ENCODE measurements around the gene LSAMP.

- no peak for TF ChIP-seq MAX (IDR thresholded peaks at IDR 0.05; ENCODE audit: low read depth)
- TF ChIP-seq SIN3A (IDR thresholded peaks at IDR 0.05; ENCODE audit: borderline replicate concordance, low read depth, low read length): no peak
- TF ChIP-seq GABPA (IDR thresholded peaks at IDR 0.05; ENCODE audit: low read depth): no peak
- TF ChIP-seq TAF1 (IDR thresholded peaks at IDR 0.05; ENCODE audit: borderline replicate concordance, low read depth, low read length): no peak
- TF ChIP-seq CTCF (IDR thresholded peaks at IDR 0.05): no peak
- TF ChIP-seq JUND (IDR thresholded peaks at IDR 0.05): no peak
- no peak for TF ChIP-seq YY1 (IDR thresholded peaks at IDR 0.05; ENCODE audit: low read depth)
- TF ChIP-seq REST (IDR thresholded peaks at IDR 0.05; ENCODE audit: low read depth, low read length): no peak
- TF ChIP-seq EZH2phosphoT487 (IDR thresholded peaks at IDR 0.05; ENCODE audit: borderline replicate concordance, low read depth): no peak
- TF ChIP-seq EP300 (IDR thresholded peaks at IDR 0.05; ENCODE audit: borderline replicate concordance in 1 of 2, low read depth in 1 of 2, low read length in 1 of 2): no peak
- TF ChIP-seq, protein P1, sequence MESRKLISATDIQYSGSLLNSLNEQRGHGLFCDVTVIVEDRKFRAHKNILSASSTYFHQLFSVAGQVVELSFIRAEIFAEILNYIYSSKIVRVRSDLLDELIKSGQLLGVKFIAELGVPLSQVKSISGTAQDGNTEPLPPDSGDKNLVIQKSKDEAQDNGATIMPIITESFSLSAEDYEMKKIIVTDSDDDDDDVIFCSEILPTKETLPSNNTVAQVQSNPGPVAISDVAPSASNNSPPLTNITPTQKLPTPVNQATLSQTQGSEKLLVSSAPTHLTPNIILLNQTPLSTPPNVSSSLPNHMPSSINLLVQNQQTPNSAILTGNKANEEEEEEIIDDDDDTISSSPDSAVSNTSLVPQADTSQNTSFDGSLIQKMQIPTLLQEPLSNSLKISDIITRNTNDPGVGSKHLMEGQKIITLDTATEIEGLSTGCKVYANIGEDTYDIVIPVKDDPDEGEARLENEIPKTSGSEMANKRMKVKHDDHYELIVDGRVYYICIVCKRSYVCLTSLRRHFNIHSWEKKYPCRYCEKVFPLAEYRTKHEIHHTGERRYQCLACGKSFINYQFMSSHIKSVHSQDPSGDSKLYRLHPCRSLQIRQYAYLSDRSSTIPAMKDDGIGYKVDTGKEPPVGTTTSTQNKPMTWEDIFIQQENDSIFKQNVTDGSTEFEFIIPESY (IDR thresholded peaks at IDR 0.05; ENCODE audit: borderline replicate concordance, low read depth): no peak
Measured at GRCh38 chr3:116259984-116260383, 185.3 kb downstream of the LSAMP start.

Measured in SK-N-SH (cell line).